ENCODE data around the gene PARP15.
"Not testable (repeated sequence)": the region's sequence is repeated elsewhere in the genome, so short reads cannot be mapped to it uniquely, and the experiment has no call there.

PARP15 gene

GRCh38 chr3:122618614-122619013 is 41.2 kb downstream of the PARP15 start:
- DNase-seq (ENCODE audit: low read depth in 2 of 2), result no peak

- no peak for DNase-seq (ENCODE audit: low read depth in 2 of 2)
Observed at GRCh38 chr3:122619040-122619439, 41.6 kb downstream of the PARP15 start.

- DNase-seq (ENCODE audit: low read depth in 2 of 2), result no peak
Observed at GRCh38 chr3:122620399-122620798, 42.9 kb downstream of the PARP15 start.

DNA sequence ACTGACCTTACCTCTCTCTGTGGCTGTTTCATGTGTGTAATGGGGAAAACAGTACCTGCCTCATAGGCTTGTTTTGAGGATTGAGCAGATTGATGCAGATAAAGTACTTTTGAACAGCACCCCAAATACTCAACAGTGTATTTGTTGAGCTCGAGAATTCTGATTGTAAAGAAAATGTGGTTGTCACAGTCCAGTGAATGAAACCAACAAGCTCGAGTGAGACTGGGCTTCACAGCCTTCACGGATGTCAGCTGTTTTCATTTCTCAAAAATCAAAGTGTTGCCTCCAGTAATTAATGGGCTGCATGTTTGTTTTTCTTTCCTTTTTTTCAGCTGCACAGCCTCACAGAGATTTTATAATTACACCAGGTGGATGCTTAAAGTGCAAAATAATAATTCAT is 43.7 kb downstream of the PARP15 start:
- DNase-seq (ENCODE audit: low read depth in 2 of 2), result no peak

DNA sequence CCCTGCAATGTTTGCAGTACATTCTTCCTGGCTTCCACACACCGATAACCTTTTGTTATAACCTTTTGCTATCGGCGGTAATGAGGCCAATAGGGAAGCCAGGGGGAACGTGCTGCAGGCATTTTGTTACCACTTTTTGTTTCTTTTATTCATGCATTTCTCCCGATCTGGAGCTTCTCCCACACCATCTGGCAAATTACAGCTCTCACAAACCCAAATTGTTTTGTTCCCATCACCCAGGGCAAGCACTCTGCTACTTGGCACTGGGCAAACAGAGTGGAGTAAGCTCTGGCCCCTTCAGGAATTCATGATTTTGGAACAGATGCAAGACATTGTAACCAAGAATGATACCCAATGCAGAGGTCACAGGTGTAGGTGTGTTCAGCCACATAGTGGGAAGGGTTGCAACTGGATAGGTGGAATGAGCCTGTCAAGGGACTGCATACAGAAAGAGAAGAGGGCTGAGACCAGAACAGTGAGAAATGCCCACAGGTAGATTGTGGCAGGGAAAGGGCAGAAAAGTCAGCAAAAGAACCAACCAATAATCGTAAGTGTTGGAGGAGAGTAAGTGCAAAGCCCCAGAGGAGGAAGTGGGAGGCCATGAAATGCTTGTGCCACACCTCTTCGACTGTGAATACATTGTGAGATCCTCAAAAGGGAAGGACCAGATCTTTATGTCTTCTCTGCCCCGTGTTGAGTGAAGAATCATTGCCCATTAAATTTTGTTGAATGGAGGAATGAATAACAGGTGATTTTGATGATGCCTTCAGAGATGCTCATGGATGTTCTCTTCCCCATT is 45.8 kb downstream of the PARP15 start:
- no peak for DNase-seq (ENCODE audit: low read depth in 2 of 2)

DNA sequence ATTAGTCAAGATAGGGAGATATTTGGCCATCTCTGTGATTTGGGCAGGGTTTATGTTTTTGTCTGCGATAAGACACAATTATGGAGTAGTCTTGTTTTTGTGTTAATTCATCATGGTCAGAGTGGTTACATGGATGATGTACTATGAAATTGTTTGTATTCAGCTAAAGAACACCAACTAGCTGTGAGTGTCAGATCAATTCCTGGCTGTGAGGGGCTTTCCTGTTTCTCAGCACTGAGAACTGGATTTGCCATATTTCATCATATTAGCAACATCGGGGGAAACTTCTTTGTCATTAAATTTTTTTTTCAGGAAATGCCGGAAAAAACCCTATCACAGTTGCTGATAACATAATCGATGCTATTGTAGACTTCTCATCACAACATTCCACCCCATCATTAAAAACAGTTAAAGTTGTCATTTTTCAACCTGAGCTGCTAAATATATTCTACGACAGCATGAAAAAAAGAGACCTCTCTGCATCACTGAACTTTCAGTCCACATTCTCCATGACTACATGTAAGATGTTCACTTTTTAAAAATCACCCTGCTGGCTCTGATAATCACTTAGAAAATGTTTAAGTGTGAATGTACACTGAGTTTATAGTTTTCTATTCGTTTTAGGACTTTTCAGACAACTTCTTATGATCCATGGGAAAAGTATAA is 49.2 kb downstream of the PARP15 start:
- DNase-seq (ENCODE audit: low read depth in 2 of 2), result no peak

- DNase-seq (ENCODE audit: low read depth in 2 of 2), result no peak
Observed at GRCh38 chr3:122627301-122627700, 49.9 kb downstream of the PARP15 start.

- no peak for DNase-seq (ENCODE audit: low read depth in 2 of 2)
Observed at GRCh38 chr3:122628567-122628966, 51.1 kb downstream of the PARP15 start.

- DNase-seq (ENCODE audit: low read depth in 2 of 2), result no peak
Observed at GRCh38 chr3:122629763-122630162, 52.3 kb downstream of the PARP15 start.

GRCh38 chr3:122635789-122636188 is 58.3 kb downstream of the PARP15 start:
- DNase-seq (ENCODE audit: low read depth in 2 of 2), result no peak

DNA sequence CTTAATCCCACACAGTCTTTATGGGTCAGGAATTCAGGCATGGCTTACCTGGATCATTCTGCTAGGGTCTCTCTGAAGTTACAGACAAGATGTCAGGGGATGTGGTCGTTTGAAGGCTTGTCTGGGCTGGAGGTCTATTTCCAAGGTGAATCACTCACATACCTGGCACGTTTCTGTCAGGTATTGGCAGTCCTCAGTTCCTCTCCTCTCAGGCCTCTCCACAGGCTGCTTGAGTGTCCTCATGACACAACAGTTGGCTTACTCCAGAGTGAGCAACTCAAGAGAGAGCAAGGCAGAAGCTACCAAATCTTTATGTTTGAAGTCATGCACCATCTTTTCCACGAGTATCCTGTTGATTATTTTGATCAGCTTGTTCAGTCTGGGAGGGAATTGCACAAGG is 59.2 kb downstream of the PARP15 start:
- no peak for DNase-seq (ENCODE audit: low read depth in 2 of 2)

- no peak for DNase-seq (ENCODE audit: low read depth in 2 of 2)
Observed at GRCh38 chr3:122640437-122640999, 63.1 kb downstream of the PARP15 start.

GRCh38 chr3:122642935-122643334 is 65.5 kb downstream of the PARP15 start:
- no peak for DNase-seq (ENCODE audit: low read depth in 2 of 2)

DNA sequence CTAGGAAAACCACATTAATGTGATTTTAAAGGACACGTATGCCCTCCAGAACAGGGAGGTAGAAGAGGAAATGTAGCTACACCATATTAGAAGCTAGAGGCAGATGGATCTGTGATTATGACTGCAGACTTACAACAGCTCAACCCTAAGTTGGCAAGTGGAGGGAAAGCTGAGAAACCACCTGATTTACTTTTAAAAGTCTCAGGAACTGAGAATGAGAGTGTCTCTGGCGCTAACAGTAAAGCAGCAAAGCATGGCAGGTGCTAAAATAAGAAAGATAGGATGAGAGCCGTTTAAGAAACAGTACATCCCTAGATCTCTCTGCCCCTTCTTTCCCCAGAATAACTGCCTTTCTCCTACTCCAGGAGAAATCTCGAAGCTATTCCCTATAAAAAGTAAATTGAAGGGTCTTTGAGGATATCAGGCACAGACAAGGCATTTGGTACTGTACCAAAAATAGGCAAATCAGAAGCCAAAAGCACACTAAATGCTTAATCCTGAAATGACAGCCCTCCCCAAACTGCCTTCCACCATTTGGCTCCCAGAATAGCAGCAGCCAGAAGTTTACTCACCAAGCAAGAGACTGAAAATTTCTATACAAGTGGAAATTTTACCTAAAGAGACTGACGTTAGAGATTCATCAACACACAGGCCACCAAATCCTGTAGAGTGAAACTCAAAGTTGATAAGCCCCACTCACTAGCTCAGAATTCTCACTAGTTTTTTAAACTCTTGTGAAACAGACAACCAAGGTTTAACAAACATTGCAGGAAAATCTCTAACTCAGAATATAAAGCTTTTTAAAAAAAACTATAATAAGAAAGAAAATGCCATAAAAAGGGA is 68.9 kb downstream of the PARP15 start:
- DNase-seq (ENCODE audit: low read depth in 2 of 2), result no peak

GRCh38 chr3:122651233-122651907 is 73.9 kb downstream of the PARP15 start:
- not testable (repeated sequence) for DNase-seq (ENCODE audit: low read depth in 2 of 2)

- not testable (repeated sequence) for DNase-seq (ENCODE audit: low read depth in 2 of 2)
Observed at GRCh38 chr3:122651962-122652361, 74.5 kb downstream of the PARP15 start.

DNA sequence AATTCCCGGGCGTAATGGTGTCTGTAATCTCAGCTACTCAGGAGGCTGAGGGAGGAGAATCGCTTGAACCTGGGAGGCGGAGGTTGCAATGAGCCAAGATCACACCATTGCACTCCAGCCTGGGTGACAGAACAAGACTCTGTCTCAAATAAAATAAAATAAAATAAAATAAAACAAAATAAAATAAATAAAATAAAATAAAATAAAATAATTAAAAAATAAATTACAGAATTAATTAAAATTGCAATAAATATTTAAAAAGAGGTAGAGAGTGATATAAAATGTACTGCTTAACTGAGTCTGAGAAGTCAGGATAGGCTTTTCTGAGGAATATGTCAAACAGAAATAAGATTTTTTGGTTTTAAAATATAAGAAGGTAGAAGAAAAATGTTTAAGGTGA is 80.9 kb downstream of the PARP15 start:
- DNase-seq (ENCODE audit: low read depth in 2 of 2), result not testable (repeated sequence)

DNA sequence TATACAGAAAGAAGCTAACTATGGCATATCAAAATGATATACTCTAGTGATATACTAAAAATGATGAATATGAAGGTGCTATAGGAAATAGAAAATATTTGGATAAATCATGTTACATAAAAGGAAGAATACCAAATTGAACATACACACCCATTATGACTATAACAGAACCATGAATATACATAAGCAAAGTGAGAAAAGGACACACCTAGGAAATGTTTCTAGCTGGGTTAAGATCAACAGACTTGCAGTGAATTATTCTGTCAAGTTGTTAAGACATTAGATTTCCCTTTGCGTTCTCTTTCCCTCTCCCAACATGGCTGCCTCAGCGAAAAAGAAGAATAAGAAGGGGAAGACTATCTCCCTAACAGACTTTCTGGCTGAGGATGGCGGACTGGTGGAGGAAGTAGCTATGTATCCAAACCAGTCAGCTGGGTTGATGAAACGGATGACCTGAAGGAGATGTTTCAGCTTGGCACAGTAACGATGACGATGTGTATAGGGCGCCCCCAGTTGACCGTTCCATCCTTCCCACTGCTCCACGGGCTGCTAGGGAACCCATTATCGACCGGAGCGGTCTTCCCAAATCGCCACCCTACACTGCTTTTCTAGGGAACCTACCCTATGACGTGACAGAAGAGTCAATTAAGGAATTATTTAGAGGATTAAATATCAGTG is 83.0 kb downstream of the PARP15 start:
- DNase-seq (ENCODE audit: low read depth in 2 of 2), result no peak

GRCh38 chr3:122661633-122662032 is 84.2 kb downstream of the PARP15 start:
- DNase-seq (ENCODE audit: low read depth in 2 of 2), result peak in 1 of 2 donors; percentile 12

GRCh38 chr3:122662505-122662904 is 85.1 kb downstream of the PARP15 start:
- no peak for DNase-seq (ENCODE audit: low read depth in 2 of 2)

GRCh38 chr3:122665226-122665786 is 87.9 kb downstream of the PARP15 start:
- no peak for DNase-seq (ENCODE audit: low read depth in 2 of 2)

Measured in stimulated activated CD8-positive, alpha-beta memory T cell treated with anti-CD3 and anti-CD28 coated beads, Interleukin-15, amount 100 ng/mL, for 48 hours (primary cell).